ENCODE measurements around the gene TRIM37.
"Not testable (repeated sequence)": the region's sequence is repeated elsewhere in the genome, so short reads cannot be mapped to it uniquely, and the experiment has no call there.

The TRIM37 gene

DNA sequence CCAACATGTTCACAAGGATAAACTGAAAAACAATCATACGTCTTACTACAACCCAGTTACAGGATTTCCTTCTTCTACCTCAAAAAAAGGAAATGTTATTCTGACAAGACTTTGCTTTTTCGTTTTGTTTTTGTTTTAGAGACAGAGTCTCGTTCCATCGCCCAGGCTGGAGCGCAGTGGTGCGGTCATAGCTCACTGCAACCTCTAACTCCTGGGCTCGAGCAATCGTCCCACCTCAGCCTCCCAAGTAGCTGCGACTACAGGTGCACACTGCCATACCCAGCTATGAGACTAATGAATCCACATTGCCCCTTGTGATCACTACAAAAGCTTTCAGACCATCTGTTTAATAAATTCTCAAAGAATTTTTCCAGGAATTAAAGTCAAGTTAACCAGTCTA is 8.8 kb upstream of the TRIM37 start:
- DNase-seq (ENCODE audit: low read depth, low spot score), result no peak

DNA sequence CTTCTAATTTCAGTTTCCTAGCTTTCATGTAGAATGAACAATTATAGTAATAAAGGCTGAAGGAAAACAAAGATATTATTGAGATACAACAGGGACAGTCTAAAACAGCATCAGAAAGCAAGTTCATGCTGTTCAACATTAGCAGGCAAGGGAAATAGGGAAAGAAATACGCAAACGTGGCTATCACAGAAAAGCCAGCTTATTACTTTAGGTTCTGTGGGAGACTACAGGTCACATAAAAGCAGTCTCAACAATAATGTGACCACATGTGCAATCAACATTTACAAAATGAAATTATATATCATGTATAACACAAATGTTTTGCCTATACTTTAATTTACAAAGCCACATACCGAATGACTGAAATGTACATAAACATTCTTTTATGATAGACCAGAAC is 4.9 kb upstream of the TRIM37 start:
- no peak for DNase-seq (ENCODE audit: low read depth, low spot score)

DNA sequence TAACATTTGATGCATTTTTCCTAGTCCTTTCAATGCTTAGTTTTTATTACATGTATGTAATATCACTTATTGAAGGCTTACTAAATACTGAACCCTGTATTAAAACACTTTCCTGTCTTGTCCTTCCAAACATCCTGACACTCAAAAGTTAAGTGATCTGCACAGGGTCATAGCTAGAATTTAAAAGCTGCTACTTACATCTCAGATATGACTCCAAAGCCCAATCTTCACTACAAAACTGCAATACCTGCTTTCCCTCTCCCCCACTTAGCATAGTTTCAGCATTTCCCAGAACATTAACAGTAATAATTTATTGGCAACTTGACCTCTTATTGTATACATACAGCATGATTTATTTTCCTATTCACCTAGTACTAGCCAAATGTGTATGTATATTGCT is 4.3 kb upstream of the TRIM37 start:
- DNase-seq (ENCODE audit: low read depth, low spot score), result no peak

DNA sequence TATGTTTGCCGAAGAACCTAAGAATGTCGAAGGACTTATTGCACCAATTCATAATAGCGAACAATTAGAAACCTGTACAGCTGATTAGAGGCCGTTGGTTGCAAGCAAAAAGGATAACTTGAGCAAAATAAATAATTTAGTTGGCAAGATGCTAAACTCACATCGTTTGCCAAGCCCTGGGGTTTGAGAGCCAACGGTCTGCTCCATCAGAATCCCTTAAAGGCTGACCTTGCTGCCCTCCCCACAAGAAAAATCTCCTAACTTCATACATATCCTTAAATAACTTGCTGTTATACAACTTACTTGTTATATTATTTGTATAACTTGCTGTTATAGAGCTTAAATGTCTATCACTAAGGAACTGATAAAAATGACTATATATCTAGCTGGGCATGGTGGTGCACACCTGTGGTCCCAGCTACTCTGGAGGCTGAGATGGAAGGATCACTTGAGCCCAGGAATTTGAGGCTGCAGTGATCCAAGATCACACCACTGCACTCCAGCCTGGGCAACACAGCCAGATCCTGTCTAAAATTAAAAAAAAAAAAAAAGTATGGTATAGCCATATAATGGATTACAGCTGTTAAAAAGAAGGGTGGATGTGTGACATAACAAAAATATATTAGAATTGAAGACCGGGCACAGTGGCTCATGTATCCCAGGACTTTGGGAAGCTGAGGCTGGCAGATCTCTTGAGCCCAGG is 1.9 kb upstream of the TRIM37 start:
- DNase-seq (ENCODE audit: low read depth, low spot score), result no peak

DNA sequence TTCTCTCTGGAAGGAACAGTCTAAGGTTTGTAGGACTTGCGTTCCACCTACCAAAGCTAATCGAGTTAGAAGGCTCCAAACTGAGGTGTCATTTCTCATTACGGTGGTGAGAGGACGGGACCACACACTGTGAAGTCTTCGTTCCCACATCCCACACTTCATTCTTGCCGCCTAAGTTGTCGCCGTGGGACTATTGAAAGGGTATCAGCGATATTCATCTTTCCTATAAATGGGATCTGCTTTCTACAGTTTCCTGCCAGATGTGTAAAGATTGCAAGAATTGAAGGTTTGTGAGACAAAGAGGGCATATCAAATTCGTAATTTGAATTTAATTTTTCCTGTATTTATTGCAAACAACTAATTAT is 608 bp upstream of the TRIM37 start:
- DNase-seq (ENCODE audit: low read depth, low spot score), result no peak

DNA sequence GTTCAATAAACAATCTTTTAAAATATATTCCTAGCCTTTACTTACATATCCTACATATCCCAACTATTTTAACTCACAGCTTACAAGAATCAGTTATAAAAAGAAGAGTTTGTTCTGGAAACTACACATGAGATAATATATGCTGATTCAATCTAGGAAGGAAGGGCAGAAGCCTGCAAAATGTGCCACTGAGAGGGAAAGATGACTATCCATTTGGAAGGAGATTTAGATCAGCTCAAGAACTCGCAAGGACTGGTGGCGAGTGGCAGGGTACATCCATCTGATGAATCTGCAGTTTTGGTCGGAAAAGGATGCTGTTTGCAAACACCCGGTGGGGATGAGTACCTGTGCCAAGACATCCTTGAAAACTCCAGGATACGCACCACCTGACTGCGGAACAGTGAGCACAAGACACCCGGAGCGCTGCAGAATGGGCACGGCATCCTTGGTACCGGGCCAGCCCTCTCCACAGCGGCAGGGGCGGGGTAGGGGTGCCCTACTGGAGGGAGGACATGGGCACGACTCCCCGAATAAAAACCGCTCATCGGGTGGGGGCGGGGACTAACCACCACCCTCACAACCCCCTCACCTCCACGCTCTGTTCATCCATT is 723 bp downstream of the TRIM37 start:
- peak; percentile 32 for DNase-seq (ENCODE audit: low read depth, low spot score)

DNA sequence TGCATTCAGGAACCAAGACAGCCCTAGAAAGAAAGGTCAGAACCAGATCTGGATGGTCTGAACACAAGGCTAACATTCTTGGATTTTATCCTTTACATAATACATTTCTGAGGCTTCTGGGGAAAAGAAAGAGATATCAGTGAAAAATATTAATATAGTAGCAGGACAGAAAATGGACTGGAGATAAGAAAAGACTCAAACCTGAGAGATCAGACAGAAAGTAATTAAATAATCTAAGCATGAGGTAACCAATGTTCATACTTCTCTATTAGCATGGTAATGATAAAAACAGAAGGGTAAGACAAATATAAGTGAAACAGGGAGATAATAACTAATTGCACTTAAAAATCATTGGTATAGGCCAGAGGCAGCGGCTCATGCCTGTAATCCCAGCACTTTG is 5.5 kb downstream of the TRIM37 start:
- DNase-seq (ENCODE audit: low read depth, low spot score), result no peak

DNA sequence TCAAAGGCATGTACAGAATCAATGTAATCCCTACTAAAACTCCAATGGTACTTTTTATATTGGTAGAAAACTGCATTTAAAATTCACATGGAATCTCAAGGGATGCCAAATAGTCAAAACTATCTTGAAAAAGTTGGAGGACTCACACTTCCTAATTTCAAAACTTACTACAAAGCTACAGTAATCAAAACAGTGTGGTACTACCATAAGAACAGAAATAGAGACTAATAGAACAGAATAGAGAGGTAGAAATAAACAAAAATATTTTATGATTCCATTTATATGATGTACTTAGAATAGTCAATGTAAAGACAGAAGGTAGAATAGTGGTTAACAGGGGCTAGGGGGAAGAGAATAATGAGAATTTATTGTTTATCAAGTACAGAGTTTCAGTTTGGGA is 8.8 kb downstream of the TRIM37 start:
- DNase-seq (ENCODE audit: low read depth, low spot score), result no peak

DNA sequence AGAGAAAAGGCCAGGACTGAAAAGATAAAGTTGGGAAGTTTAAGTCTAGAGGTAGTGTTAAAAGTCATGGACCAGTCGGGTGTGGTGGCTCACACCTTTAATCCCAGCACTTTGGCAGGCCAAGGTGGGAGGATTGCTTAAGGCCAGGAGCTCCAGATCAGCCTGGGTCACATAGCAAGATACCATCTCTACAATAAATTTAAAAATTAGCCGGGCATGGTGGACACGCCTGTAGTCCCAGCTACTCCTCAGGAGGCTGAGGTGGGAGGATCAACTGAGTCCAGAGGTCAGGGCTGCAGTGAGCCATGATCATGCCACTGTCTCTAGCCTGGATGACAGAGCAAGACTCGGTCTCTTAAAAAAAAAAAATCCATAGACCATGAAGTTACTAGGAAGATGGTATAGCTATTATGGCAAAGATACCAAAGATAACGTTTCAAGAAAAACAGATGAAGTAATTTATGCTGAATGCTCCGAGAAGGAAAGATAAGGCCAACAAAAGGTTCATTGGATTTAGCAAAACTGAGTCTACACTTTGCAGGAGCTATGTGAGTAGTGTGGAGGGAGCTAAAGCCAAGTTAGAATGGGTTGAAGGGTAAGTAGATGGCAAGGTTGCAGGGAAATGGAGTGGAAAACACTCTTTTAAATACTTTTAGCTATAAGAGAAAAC is 11.7 kb downstream of the TRIM37 start:
- no peak for DNase-seq (ENCODE audit: low read depth, low spot score)

DNA sequence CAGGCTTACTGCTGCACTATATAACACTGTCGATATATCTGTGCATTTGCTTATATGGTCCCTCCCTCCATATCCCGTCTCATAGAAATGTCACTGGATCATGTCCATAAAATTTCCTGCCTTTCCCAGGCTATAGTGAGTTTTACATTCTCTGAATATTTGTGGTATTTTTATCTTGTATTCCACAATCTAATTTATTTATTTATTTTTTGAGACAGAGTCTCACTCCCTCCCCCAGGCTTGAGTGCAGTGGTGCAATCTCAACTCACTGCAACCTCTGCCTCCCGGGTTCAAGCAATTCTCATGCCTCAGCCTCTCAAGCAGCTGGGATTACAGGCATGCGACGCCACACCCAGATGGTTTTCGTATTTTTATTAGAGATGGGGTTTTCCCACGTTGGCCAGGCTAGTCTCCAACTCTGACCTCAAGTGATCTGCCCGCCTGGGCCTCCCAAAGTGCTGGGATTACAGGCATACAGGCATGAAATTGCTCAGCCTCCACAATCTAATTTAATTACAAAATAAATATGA is 12.9 kb downstream of the TRIM37 start:
- no peak for DNase-seq (ENCODE audit: low read depth, low spot score)

DNA sequence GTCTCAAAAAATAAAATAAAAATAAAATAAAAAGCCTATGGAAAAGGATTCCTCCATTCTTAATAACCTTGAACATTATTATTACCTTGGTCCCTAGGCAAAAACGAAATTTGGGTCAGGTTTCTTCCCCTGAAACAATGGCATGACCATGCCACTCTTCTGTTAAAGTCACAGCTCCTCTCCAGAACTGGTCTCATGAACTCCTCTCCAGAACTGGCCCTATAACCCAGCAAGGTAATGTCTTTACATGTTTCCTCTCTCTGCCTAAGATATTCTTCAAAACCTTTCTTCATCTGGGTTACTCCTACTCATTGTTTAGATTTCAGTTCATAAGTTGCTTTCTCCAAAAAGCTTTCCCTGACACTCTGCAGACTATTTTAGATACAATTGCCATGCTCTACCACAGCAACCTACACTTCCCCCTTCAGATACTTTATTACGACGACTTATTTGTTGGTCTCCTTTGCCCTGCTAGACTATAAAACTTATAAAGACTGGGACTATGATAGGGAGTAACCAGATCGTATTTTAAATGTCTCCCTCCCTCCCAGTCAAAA is 13.5 kb downstream of the TRIM37 start:
- no peak for DNase-seq (ENCODE audit: low read depth, low spot score)

DNA sequence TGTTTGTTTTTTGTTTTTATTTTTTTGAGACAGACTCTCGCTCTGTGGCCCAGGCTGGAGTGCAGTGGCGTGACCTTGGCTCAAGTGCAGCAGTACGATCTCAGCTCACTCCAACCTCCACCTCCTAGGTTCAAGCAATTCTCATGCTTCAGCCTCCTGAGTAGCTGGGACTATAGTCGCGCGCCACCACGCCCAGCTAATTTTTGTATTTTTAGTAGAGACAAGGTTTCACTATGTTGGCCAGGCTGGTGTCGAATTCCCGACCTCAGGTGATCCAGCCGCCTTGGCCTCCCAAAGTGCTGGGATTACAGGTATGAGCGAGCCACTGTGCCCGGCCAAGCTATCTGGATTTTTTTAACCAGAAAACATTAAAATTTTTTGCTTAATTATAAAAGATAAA is 16.1 kb downstream of the TRIM37 start:
- not testable (repeated sequence) for DNase-seq (ENCODE audit: low read depth, low spot score)

DNA sequence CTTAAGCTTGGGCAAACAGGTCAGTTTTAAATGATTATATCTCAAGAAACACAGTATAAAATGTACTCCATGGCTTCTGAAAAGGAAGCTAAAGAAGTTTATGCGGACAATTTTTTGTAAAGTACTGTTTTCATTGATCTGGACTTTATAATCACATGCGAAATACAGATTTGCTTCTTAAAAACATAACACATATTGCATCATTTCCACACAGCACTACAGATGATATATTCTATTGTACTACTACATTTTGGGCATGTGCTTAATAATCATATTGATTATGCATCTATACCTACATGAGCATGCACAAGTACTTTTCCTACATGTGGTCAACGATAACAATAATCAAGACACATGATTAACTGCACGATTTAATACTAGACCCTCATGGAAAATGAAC is 22.5 kb downstream of the TRIM37 start:
- no peak for DNase-seq (ENCODE audit: low read depth, low spot score)

DNA sequence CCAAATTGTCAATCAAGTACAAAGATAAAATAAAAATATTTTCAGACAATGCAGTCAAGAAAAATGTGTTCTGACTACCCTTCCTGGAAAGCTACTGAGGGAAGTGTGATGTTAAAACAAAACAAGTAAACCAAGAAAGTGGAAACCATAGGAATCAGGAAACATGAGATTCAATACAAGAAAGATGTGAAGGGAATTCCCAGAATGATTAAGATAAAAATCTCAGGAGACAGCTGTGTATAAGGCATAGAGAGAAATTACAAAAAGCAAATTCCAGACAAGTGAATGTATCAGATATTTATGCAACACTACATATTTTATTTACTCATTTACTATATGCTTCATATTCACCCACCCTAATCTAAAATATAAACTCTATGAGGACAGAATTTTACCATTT is 32.2 kb downstream of the TRIM37 start:
- DNase-seq (ENCODE audit: low read depth, low spot score), result no peak

DNA sequence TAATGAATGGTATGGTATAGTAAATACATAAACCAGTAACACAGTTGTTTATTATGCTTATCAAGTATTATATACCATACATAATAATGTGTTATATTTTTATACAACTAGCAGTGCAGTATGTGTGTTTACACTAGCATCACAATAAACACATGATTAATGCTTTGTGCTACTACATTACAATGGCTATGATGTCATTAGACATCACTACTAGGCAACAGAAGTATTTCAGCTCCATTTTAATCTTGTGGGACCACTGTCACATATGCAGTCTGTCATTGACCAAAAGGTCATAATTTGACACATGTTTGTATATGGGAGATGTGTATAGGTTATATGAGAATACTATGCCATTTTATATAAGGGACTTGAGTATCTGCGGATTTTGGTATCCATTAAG is 32.7 kb downstream of the TRIM37 start:
- no peak for DNase-seq (ENCODE audit: low read depth, low spot score)

DNA sequence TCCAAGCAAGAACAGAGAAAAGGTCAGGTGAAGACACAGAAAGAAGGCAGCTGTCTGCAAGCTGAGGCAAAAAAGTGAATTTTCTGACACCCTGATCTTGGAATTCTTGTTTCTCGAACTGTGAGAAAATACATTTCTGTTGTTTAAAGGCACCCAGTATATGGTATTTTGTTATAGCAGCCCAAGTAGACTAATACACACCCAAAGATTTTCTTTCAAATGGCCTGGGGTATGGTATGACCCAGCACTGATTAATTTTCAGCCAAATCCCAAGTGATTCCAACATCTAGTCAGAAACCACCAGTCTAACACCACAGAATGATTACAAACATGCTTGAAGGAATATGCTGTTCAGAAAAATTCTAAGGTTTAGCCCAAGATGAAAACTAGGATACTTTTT is 36.8 kb downstream of the TRIM37 start:
- no peak for DNase-seq (ENCODE audit: low read depth, low spot score)

DNA sequence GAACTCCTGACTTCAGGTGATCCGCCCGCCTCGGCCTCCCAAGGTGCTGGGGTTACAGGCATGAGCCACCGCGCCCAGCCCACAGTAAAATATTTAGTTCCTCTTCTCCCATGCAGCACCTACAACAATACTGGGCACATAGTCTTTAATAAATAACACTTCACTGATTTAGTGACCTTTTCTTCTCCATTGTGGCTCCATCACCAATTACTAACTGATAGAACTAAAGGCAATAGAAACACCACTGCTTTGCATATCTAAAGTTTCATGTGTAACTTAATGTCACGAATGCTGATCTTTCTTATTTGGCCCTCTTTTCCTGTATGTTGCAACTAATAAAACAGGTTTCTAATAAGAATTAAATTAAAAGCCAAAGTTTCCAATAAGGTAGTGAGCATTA is 38.9 kb downstream of the TRIM37 start:
- DNase-seq (ENCODE audit: low read depth, low spot score), result no peak

DNA sequence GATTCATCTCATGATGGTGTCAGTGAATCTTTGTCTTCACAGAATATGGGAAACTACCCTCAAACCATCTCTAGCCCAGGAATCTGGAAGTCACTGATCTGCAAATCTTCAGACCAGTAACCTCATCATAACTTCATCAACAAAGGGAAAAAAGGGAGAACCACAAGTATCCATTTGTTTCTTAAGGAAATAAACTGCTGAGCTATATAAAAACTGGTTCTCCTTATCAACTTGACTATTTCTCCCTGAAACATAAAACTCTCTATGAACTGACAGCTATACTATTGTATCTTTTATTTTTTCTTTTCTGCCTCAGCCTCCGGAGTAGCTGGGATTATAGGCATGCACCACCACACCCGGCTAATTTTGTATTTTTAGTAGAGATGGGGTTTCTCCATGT is 39.3 kb downstream of the TRIM37 start:
- no peak for DNase-seq (ENCODE audit: low read depth, low spot score)

DNA sequence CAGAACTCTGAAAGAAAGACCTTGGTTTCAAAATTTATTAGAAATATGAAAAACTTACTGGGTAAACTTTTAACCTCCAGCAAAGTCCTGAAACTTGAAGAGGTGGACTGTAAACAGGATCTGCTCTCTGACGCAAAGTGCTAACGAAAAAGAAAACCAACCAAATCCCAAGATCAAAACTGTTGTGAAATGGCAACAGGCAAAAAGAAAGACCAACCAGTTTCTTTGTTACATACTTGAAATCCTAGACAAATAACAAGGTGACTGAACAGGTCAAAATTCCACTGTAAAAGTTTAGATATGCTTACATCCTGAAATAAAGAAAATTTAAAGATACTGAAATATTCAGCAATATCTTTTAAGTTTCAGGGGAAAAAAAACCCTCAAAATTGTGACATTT is 44.2 kb downstream of the TRIM37 start:
- DNase-seq (ENCODE audit: low read depth, low spot score), result no peak

DNA sequence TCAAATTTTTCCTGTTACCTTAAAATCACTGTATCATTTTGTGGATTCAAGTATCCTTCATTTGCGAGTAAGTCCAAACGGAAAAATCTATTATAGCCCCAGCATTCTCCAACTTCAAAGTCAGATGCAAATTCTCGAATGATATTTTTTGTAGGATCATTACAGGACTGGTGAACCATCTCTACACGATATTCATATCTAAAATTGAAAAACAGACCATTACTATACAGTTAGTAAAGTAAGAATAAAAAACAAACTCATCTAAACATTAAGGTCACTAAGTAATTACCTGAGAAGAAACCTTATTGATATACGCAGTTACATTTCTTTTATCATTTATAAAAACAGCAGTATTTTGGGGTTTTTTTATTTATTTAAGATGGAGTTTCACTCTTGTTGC is 49.8 kb downstream of the TRIM37 start:
- no peak for DNase-seq (ENCODE audit: low read depth, low spot score)

DNA sequence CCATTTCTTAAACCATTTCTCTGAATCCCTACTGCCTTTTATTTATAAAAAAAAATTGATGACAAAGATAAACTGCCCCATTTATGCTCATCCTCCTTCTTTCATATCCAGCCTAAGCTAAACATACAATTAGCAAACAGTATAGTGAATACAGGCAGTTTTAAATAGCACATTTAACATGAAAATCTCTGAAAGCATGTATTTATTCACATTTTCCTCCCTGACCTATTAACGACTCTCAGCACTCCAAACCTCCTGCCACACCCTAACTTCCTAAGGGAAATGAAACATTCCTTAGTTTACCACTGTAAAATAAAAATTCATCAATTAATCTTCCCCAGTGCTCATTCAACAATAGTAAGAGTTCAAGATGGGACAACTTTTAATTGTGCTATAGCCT is 56.9 kb downstream of the TRIM37 start:
- no peak for DNase-seq (ENCODE audit: low read depth, low spot score)

DNA sequence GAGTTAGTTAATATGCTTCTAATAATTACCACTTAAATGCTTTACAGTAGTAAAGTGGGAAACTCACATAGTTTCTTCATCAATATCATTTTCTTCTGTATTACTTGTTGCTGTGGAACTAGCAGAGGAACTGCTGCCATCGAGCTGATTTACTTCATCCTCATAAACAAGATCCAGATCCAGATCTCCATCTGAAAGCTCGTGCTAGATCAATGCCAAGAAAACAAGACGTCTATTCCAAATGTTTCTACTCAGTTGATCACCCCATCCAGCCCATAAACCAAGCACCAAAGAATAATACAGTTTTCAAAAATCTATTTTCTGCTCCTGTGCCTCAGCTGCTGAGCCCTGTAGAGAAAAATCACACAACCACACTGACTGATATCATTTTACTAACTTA is 59.1 kb downstream of the TRIM37 start:
- DNase-seq (ENCODE audit: low read depth, low spot score), result no peak

DNA sequence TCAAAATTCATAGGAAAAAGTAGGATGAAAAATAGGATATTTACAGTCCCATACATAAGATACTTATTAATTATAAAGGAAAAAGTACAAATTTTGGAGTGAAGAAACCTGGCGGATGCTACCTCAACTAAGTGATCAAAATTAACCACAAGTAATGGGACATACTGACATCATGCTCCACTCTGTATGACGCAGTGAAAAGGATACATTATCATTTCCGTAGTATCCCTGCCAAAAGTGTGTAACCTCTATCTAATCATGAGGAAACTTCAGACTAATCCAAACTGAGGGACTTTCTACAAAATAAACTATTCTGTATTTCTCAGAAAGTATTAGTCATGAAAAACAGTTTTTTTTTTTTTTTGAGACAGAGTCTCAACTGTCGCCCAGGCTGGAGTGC is 60.5 kb downstream of the TRIM37 start:
- DNase-seq (ENCODE audit: low read depth, low spot score), result no peak
